WTC11 (cell line): Measurements from ENCODE around the gene CPT1A. TPM values are rescaled to one million over a fixed set of nuclear protein-coding genes. Genes with fewer than 3 reads are reported as not detected.

Experiments used
- E2F1 ChIP-seq: sonication (generic); formaldehyde crosslinking; IDR thresholded peaks from 2 replicates; pipeline ENCODE4 v1.8.0; 2022; ENCODE audit warnings: mild to moderate bottlenecking, missing genetic modification reagents
- ELF4 ChIP-seq: sonication (generic); formaldehyde crosslinking; IDR thresholded peaks from 2 replicates; pipeline ENCODE4 v1.8.1; 2022; ENCODE audit warnings: low read depth, mild to moderate bottlenecking, moderate library complexity, missing genetic modification reagents
- FOXP1 ChIP-seq: sonication (generic); formaldehyde crosslinking; IDR thresholded peaks from 2 replicates; pipeline ENCODE4 v1.8.0; 2022; ENCODE audit warnings: missing genetic modification reagents, mild to moderate bottlenecking, moderate library complexity, borderline replicate concordance
- JAZF1 ChIP-seq: fragments of 250-450 bp; sonication (Bioruptor Pico); IDR thresholded peaks from 2 replicates; pipeline ENCODE4 v1.9.0; 2021; ENCODE audit warnings: moderate library complexity, mild to moderate bottlenecking, inconsistent platforms
- JUN ChIP-seq: sonication (generic); formaldehyde crosslinking; IDR thresholded peaks from 2 replicates; pipeline ENCODE4 v1.8.0; 2023; ENCODE audit warnings: mild to moderate bottlenecking, missing genetic modification reagents
- KAT7 ChIP-seq: sonication (generic); formaldehyde crosslinking; IDR thresholded peaks from 2 replicates; pipeline ENCODE4 v1.8.1; 2023; ENCODE audit warnings: missing genetic modification reagents, mild to moderate bottlenecking, borderline replicate concordance
- MXD4 ChIP-seq: fragments of 250-450 bp; sonication (Bioruptor Pico); IDR thresholded peaks from 2 replicates; pipeline ENCODE4 v1.8.0; 2021; ENCODE audit warnings: mild to moderate bottlenecking, moderate library complexity, borderline replicate concordance
- NFYB ChIP-seq: sonication (generic); formaldehyde crosslinking; conservative IDR thresholded peaks from 2 replicates; pipeline ENCODE4 v1.8.0; 2022; ENCODE audit warnings: low read depth, missing genetic modification reagents
- NR2C2 ChIP-seq: sonication (generic); formaldehyde crosslinking; IDR thresholded peaks from 2 replicates; pipeline ENCODE4 v1.8.0; 2022; ENCODE audit warnings: mild to moderate bottlenecking, missing genetic modification reagents
- PREB ChIP-seq: sonication (generic); formaldehyde crosslinking; IDR thresholded peaks from 2 replicates; pipeline ENCODE4 v1.8.1; 2022; ENCODE audit warnings: mild to moderate bottlenecking, missing genetic modification reagents, moderate library complexity, borderline replicate concordance
- SP1 ChIP-seq: sonication (generic); formaldehyde crosslinking; conservative IDR thresholded peaks from 2 replicates; pipeline ENCODE4 v1.8.1; 2022; ENCODE audit warnings: missing genetic modification reagents
- STAT6 ChIP-seq: sonication (generic); formaldehyde crosslinking; conservative IDR thresholded peaks from 2 replicates; pipeline ENCODE4 v1.8.1; 2023; ENCODE audit warnings: mild to moderate bottlenecking, low read depth, missing genetic modification reagents, moderate library complexity
- TCF7 ChIP-seq: sonication (generic); formaldehyde crosslinking; IDR thresholded peaks from 2 replicates; pipeline ENCODE4 v1.8.0; 2022; ENCODE audit warnings: mild to moderate bottlenecking, low read depth, missing genetic modification reagents, moderate library complexity
- ZBTB21 ChIP-seq: sonication (generic); formaldehyde crosslinking; IDR thresholded peaks from 2 replicates; pipeline ENCODE4 v1.8.1; 2023; ENCODE audit warnings: mild to moderate bottlenecking, missing genetic modification reagents, borderline replicate concordance
- ZBTB43 ChIP-seq: sonication (generic); formaldehyde crosslinking; IDR thresholded peaks from 2 replicates; pipeline ENCODE4 v1.8.1; 2023; ENCODE audit warnings: mild to moderate bottlenecking, missing genetic modification reagents
- ZNF219 ChIP-seq: sonication (generic); formaldehyde crosslinking; IDR thresholded peaks from 2 replicates; pipeline ENCODE4 v1.8.0; 2023; ENCODE audit warnings: missing genetic modification reagents, mild to moderate bottlenecking, borderline replicate concordance
- ZNF263 ChIP-seq: sonication (generic); formaldehyde crosslinking; IDR thresholded peaks from 2 replicates; pipeline ENCODE4 v1.8.1; 2022; ENCODE audit warnings: low read depth, mild to moderate bottlenecking, moderate library complexity, missing genetic modification reagents
- ZNF423 ChIP-seq: fragments of 250-450 bp; sonication (Bioruptor Pico); IDR thresholded peaks from 2 replicates; pipeline ENCODE4 v2.1.2; 2022; ENCODE audit warnings: mild to moderate bottlenecking, moderate library complexity
- total RNA-seq: library from RNA; stranded (reverse); gene quantifications from 3 replicates; pipeline ENCODE4 v1.2.3, GENCODE V29; 2021
- TF ChIP-seq, protein P1 (sequence below): fragments of 250-450 bp; sonication (Bioruptor Pico); IDR thresholded peaks from 2 replicates; pipeline ENCODE4 v1.9.0; 2021; ENCODE audit warnings: mild to moderate bottlenecking, borderline replicate concordance
- TF ChIP-seq, protein P2 (sequence below): fragments of 250-450 bp; sonication (Bioruptor Pico); IDR thresholded peaks from 2 replicates; pipeline ENCODE4 v1.8.0; 2021; ENCODE audit warnings: mild to moderate bottlenecking
- TF ChIP-seq, protein P3 (sequence below): sonication (generic); formaldehyde crosslinking; IDR thresholded peaks from 2 replicates; pipeline ENCODE4 v1.8.0; 2022; ENCODE audit warnings: mild to moderate bottlenecking, missing genetic modification reagents
- TF ChIP-seq, protein P4 (sequence below): sonication (generic); formaldehyde crosslinking; IDR thresholded peaks from 2 replicates; pipeline ENCODE4 v1.8.1; 2022; ENCODE audit warnings: mild to moderate bottlenecking, moderate library complexity, missing genetic modification reagents

The CPT1A gene
- total RNA-seq, 1 experiment from 2014 or later, result 28.1 TPM

- TF ChIP-seq E2F1 (CRISPR knock-in tag), result 0 out of 2 replicates have a peak, but pooled peaks have one; percentile 18
- TF ChIP-seq PREB (CRISPR knock-in tag), result 0 out of 2 replicates have a peak, but pooled peaks have one; percentile 65
- TF ChIP-seq FOXP1 (CRISPR knock-in tag), result peak; percentile 92
- peak; percentile 56; the same call in 1 of the 2 replicates for TF ChIP-seq ZBTB43 (CRISPR knock-in tag)
- TF ChIP-seq JAZF1 (CRISPR knock-in tag), result no peak
- TF ChIP-seq ELF4 (CRISPR knock-in tag), result peak; percentile 54; the same call in 1 of the 2 replicates
- TF ChIP-seq ZBTB21, result peak; percentile 48
- 0 out of 2 replicates have a peak, but pooled peaks have one; percentile 15 for TF ChIP-seq NFYB (CRISPR knock-in tag)
- TF ChIP-seq NR2C2, result 0 out of 2 replicates have a peak, but pooled peaks have one; percentile 14
- no peak for TF ChIP-seq TCF7
- TF ChIP-seq, protein P1, sequence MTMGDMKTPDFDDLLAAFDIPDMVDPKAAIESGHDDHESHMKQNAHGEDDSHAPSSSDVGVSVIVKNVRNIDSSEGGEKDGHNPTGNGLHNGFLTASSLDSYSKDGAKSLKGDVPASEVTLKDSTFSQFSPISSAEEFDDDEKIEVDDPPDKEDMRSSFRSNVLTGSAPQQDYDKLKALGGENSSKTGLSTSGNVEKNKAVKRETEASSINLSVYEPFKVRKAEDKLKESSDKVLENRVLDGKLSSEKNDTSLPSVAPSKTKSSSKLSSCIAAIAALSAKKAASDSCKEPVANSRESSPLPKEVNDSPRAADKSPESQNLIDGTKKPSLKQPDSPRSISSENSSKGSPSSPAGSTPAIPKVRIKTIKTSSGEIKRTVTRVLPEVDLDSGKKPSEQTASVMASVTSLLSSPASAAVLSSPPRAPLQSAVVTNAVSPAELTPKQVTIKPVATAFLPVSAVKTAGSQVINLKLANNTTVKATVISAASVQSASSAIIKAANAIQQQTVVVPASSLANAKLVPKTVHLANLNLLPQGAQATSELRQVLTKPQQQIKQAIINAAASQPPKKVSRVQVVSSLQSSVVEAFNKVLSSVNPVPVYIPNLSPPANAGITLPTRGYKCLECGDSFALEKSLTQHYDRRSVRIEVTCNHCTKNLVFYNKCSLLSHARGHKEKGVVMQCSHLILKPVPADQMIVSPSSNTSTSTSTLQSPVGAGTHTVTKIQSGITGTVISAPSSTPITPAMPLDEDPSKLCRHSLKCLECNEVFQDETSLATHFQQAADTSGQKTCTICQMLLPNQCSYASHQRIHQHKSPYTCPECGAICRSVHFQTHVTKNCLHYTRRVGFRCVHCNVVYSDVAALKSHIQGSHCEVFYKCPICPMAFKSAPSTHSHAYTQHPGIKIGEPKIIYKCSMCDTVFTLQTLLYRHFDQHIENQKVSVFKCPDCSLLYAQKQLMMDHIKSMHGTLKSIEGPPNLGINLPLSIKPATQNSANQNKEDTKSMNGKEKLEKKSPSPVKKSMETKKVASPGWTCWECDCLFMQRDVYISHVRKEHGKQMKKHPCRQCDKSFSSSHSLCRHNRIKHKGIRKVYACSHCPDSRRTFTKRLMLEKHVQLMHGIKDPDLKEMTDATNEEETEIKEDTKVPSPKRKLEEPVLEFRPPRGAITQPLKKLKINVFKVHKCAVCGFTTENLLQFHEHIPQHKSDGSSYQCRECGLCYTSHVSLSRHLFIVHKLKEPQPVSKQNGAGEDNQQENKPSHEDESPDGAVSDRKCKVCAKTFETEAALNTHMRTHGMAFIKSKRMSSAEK (CRISPR knock-in tag), result no peak
- no peak for TF ChIP-seq ZNF219
- 0 out of 2 replicates have a peak, but pooled peaks have one; percentile 34 for TF ChIP-seq ZNF423
- TF ChIP-seq, protein P2, sequence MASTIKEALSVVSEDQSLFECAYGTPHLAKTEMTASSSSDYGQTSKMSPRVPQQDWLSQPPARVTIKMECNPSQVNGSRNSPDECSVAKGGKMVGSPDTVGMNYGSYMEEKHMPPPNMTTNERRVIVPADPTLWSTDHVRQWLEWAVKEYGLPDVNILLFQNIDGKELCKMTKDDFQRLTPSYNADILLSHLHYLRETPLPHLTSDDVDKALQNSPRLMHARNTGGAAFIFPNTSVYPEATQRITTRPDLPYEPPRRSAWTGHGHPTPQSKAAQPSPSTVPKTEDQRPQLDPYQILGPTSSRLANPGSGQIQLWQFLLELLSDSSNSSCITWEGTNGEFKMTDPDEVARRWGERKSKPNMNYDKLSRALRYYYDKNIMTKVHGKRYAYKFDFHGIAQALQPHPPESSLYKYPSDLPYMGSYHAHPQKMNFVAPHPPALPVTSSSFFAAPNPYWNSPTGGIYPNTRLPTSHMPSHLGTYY (CRISPR knock-in tag), result no peak
- TF ChIP-seq JUN (CRISPR knock-in tag), result 0 out of 2 replicates have a peak, but pooled peaks have one; percentile 28
- TF ChIP-seq STAT6, result 0 out of 2 replicates have a peak, but pooled peaks have one; percentile 38
- TF ChIP-seq MXD4 (CRISPR knock-in tag), result no peak
- TF ChIP-seq SP1 (CRISPR knock-in tag), result peak; percentile 19; the same call in 1 of the 2 replicates
- TF ChIP-seq, protein P3, sequence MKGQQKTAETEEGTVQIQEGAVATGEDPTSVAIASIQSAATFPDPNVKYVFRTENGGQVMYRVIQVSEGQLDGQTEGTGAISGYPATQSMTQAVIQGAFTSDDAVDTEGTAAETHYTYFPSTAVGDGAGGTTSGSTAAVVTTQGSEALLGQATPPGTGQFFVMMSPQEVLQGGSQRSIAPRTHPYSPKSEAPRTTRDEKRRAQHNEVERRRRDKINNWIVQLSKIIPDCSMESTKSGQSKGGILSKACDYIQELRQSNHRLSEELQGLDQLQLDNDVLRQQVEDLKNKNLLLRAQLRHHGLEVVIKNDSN (CRISPR knock-in tag), result peak; percentile 29; the same call in 1 of the 2 replicates
- peak; percentile 79; the same call in 1 of the 2 replicates for TF ChIP-seq KAT7
- peak; percentile 57; the same call in 1 of the 2 replicates for TF ChIP-seq ZNF263 (CRISPR knock-in tag)
- TF ChIP-seq, protein P4, sequence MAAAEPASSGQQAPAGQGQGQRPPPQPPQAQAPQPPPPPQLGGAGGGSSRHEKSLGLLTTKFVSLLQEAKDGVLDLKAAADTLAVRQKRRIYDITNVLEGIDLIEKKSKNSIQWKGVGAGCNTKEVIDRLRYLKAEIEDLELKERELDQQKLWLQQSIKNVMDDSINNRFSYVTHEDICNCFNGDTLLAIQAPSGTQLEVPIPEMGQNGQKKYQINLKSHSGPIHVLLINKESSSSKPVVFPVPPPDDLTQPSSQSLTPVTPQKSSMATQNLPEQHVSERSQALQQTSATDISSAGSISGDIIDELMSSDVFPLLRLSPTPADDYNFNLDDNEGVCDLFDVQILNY (CRISPR knock-in tag), result peak; percentile 37; the same call in 1 of the 2 replicates
These were observed 91.3 kb downstream of the CPT1A start (continued) for GRCh38 chr11:68750195-68751003.
